ENCODE results near the gene CD80. TPM values are rescaled to one million over a fixed set of nuclear protein-coding genes. Genes with fewer than 3 reads are reported as not detected.
"Not testable (repeated sequence)": the region's sequence is repeated elsewhere in the genome, so short reads cannot be mapped to it uniquely, and the experiment has no call there.

CD80 gene
- total RNA-seq, 6 experiments from 2014 or later = 0.26 to 1.3 (median 0.51) TPM

DNA sequence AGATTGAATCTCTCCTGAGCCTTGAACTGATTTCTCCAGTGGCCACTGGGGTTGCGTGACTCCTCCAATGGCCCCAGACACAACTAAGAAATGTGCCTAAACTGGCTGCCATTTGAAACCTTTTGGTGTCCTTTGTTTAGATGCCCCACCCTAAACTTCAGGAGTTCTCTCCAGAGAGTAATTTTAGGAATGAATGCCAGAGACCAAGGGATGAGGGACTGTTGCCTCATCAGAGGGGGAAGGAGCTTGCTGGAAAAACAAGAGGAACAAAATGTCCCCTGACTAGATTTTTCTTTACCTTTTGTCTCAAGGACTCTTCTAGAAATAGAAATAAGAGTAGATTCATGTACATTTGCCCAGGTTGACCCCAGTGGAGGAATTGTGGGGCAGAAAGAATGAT, 11.8 kb upstream of the CD80 start:
- Histone ChIP-seq H3K9me3 (no peaks in the 10 kb centered on the region), H3K36me3 (no peaks in the 10 kb centered on the region), H3K27ac (peak overlapping the region in 2 of 3 donors; percentile 37 to 47), H3K4me3 (no peak overlapping the region), H3K4me1 (no peaks in the 10 kb centered on the region), H3K27me3 (no peaks in the 10 kb centered on the region)
- DNase-seq (no peak), ATAC-seq (no peak)
- 100% methylated on average over 1 of the region's 1 CpG for whole genome bisulfite sequencing (ENCODE audit: insufficient coverage, low coverage, low lambda C conversion rate, missing lambda C conversion rate)
- TF ChIP-seq CTCF (IDR thresholded peaks at IDR 0.05) = no peak
- no peak for TF ChIP-seq POLR2A (IDR thresholded peaks at IDR 0.05)
- intact Hi-C loops (cut with DNase I) = no loop called here

DNA sequence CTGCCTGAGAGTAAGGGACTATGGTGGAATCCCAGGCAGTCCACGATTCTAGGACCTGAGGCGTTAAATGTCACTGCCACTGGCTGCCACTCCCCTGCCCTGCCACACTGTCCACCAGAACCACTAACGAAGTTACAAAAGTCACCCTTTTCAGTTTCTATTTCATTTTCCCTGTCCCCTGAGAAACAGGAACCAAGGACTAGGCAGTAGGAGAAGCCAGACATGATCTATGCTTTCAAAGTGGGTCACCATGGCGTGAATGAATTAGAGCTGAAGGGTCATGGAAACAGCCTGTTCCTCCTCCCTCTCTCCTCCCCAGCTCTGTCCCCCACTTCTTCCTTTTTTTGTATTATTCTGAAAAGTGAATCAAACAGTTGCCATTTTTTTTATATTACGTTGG, 10.8 kb upstream of the CD80 start:
- no peaks in the 10 kb centered on the region for H3K9me3 ChIP-seq
- no peaks in the 10 kb centered on the region for H3K36me3 ChIP-seq
- DNase-seq (no peak), ATAC-seq (peak; percentile 52 to 83 (median 74))
- no peak overlapping the region for H3K4me3 ChIP-seq
- 63% methylated on average over 5 of the region's 5 CpGs for WGBS (ENCODE audit: insufficient coverage, low coverage, low lambda C conversion rate, missing lambda C conversion rate)
- no peaks in the 10 kb centered on the region for H3K4me1 ChIP-seq
- H3K27me3 ChIP-seq = no peaks in the 10 kb centered on the region
- intact Hi-C loops (cut with DNase I) = no loop called here
- no peak for TF ChIP-seq POLR2A (IDR thresholded peaks at IDR 0.05)
- TF ChIP-seq CTCF (IDR thresholded peaks at IDR 0.05) = no peak
- H3K27ac ChIP-seq = peak overlapping the region in 2 of 3 donors; percentile 0 to 37

- intact Hi-C loops (cut with DNase I) = no loop called here
- no peaks in the 10 kb centered on the region for H3K9me3 ChIP-seq
- TF ChIP-seq POLR2A (IDR thresholded peaks at IDR 0.05) (no peak), CTCF (IDR thresholded peaks at IDR 0.05) (no peak)
- H3K27me3 ChIP-seq = no peaks in the 10 kb centered on the region
- WGBS (ENCODE audit: insufficient coverage, low coverage, low lambda C conversion rate, missing lambda C conversion rate) = 82% methylated on average over 3 of the region's 4 CpGs
- ATAC-seq = peak in 1 of 4 donors; percentile 14
- no peak overlapping the region for H3K4me3 ChIP-seq
- no peaks in the 10 kb centered on the region for H3K36me3 ChIP-seq
- H3K27ac ChIP-seq = no peak overlapping the region
- no peaks in the 10 kb centered on the region for H3K4me1 ChIP-seq
- DNase-seq = no peak
These were observed 9.7 kb upstream of the CD80 start for GRCh38 chr3:119569156-119569555.

- H3K36me3 ChIP-seq; intact Hi-C loops (cut with DNase I): not testable (repeated sequence)
- 79% methylated on average over 2 of the region's 2 CpGs for WGBS (ENCODE audit: insufficient coverage, low coverage, low lambda C conversion rate, missing lambda C conversion rate)
These were observed 3.9 kb upstream of the CD80 start for GRCh38 chr3:119563334-119563733.

DNA sequence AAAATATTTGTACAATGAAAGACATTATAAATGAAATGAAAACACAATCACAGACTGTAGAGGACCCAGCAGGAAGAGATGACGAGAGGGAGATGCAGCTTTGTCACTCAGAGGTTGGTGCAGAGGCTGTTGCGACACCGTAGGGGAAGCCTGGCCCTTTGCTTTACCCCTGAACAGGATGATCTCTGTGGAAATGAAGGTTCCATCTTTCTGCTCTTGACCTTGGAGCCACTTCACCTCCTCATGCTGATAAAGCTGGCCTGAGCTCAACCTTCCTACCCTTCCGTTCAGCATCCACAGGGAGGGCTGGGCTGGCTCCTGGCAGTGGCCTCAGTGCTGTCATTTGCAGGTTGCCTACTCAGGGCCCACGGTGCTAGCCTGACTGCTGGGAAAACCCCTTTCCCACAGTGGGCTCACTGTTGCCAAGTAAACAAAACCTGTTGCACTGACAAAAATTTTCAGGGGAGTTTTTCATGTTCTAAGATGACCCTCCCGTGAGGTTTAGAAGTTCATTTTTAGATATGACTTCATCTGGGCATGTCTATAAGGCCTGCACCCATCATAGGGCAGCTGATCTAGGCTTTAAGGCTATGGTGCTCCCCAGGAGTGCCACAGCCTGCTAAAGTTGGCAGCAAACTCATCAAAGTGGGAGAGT, 3.0 kb upstream of the CD80 start:
- Histone ChIP-seq H3K9me3 (no peaks in the 10 kb centered on the region), H3K4me3 (no peak overlapping the region), H3K4me1 (peaks cover 0 to 5% (median 0%) of the 10 kb centered on the region in 4 donors), H3K27me3 (no peaks in the 10 kb centered on the region), H3K27ac (no peak overlapping the region), H3K36me3 (no peaks in the 10 kb centered on the region)
- WGBS (ENCODE audit: insufficient coverage, low coverage, low lambda C conversion rate, missing lambda C conversion rate) = 51% methylated on average over 5 of the region's 6 CpGs
- ATAC-seq = peak; percentile 38 to 70 (median 60)
- DNase-seq = no peak
- intact Hi-C loops (cut with DNase I) = no loop called here
- TF ChIP-seq CTCF (IDR thresholded peaks at IDR 0.05) (no peak), POLR2A (IDR thresholded peaks at IDR 0.05) (no peak)

More at GRCh38 chr3:119563334-119563733, 3.9 kb upstream of the CD80 start:
- not testable (repeated sequence) for DNase-seq, ATAC-seq, H3K27ac ChIP-seq, H3K27me3 ChIP-seq, H3K4me1 ChIP-seq, H3K4me3 ChIP-seq, H3K9me3 ChIP-seq

All from right lobe of liver (tissue), 6 donors.